Superior temporal gyrus (tissue), 1 donor: ENCODE measurements around the gene COMMD7.
"Not testable (repeated sequence)": the region's sequence is repeated elsewhere in the genome, so short reads cannot be mapped to it uniquely, and the experiment has no call there.

Source experiments
- DNase-seq: peaks from one replicate; pipeline ENCODE4 v3.0.0-alpha.2; 2016; ENCODE audit errors: extremely low spot score

Gene COMMD7

GRCh38 chr20:32765230-32765875, 22.1 kb upstream of the COMMD7 start:
- DNase-seq = not testable (repeated sequence)

- DNase-seq = no peak
Measured at GRCh38 chr20:32764005-32764960, 21.0 kb upstream of the COMMD7 start.

GRCh38 chr20:32763202-32764004, 20.1 kb upstream of the COMMD7 start:
- no peak for DNase-seq

- no peak for DNase-seq
Measured at GRCh38 chr20:32762754-32763201, 19.5 kb upstream of the COMMD7 start.

GRCh38 chr20:32761831-32762753, 18.8 kb upstream of the COMMD7 start, which contains the start of gene DNMT3B:
TSS of gene DNMT3B (plus strand) at chr20:32762385. CDS start at chr20:32780324, 17,939 bp downstream.
- no peak for DNase-seq

GRCh38 chr20:32761417-32761830, 18.2 kb upstream of the COMMD7 start:
- DNase-seq = no peak

- DNase-seq = no peak
Measured at GRCh38 chr20:32756156-32756555, 12.9 kb upstream of the COMMD7 start.

GRCh38 chr20:32753731-32754130, 10.5 kb upstream of the COMMD7 start:
- no peak for DNase-seq

- no peak for DNase-seq
Measured at GRCh38 chr20:32752458-32753250, 9.4 kb upstream of the COMMD7 start.

- DNase-seq = no peak
Measured at GRCh38 chr20:32751702-32752457, 8.6 kb upstream of the COMMD7 start.

GRCh38 chr20:32751293-32751692, 8.0 kb upstream of the COMMD7 start:
- no peak for DNase-seq

GRCh38 chr20:32749914-32750637, 6.8 kb upstream of the COMMD7 start:
- DNase-seq = no peak

GRCh38 chr20:32742322-32743236, 688 bp downstream of the COMMD7 start:
- no peak for DNase-seq

GRCh38 chr20:32741151-32741550, 2.1 kb downstream of the COMMD7 start:
- no peak for DNase-seq

GRCh38 chr20:32737371-32738223, 5.7 kb downstream of the COMMD7 start:
- DNase-seq = no peak

- DNase-seq = no peak
Measured at GRCh38 chr20:32731882-32732266, 11.4 kb downstream of the COMMD7 start.

- not testable (repeated sequence) for DNase-seq
Measured at GRCh38 chr20:32729334-32729733, 13.9 kb downstream of the COMMD7 start.
